Measurements from ENCODE around the gene WNK4.

WNK4 gene

DNA sequence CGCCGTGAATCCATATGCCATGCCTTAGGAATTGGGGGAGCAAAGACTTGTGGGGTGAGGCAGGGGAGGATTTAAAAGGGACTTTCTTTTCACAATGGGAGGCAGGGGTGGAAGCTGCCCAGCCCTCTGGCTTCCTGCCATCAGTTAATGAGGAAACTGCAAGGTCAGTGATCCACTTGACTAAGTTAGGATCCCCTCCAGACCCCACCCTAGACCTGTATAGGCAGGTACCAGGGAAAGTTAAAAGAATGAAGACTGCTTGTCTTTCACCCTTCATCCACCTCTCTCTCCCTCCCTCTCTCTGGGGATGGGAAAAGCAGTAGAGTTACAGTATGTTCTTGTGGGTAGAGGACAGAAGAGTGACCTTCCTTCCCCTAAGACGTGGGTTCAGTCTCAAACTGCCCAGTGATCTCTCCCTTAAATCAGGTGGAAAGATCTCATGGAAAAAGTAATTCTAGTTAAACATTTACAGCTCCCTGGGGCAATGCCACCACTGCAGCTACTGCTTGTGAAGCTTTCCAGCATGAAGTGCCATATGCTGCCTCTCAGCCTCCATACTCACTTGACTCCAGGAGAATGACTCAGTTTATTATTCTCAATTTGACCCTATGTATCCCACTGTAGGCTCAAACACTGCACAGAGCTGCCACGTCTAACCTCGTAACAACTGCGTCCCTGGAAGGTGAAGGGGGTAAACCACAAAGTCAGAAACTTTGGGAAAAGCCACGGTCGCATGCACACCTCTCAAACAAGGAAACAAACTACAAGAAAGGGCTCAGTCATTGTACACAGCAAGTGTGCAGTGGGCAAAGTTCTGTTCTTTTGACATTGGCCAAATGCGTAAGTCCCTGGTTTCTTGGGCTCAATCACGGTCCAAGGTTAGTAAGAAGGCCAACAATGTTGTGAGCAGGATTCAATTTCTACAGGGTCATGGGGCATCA lies 16.9 kb downstream of the WNK4 start:
- no peak for DNase-seq

DNA sequence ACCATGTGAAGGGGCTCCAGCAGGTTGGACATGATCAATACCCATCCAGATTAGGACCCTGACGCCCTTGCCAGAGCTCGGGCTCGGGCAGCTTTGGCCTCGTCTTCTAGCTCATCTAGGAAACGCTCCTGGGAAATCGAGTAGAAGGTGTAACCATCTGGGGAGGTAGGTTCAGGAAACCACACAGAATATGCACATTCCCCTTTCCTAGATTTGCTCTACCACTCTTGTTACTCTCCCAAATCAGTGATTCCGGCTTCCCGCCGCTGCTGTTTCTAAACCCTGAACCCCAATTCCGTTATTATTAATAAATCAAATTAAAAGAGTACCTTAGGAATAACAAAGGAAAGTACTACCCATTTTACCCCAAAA lies 17.6 kb downstream of the WNK4 start:
- DNase-seq = no peak

DNA sequence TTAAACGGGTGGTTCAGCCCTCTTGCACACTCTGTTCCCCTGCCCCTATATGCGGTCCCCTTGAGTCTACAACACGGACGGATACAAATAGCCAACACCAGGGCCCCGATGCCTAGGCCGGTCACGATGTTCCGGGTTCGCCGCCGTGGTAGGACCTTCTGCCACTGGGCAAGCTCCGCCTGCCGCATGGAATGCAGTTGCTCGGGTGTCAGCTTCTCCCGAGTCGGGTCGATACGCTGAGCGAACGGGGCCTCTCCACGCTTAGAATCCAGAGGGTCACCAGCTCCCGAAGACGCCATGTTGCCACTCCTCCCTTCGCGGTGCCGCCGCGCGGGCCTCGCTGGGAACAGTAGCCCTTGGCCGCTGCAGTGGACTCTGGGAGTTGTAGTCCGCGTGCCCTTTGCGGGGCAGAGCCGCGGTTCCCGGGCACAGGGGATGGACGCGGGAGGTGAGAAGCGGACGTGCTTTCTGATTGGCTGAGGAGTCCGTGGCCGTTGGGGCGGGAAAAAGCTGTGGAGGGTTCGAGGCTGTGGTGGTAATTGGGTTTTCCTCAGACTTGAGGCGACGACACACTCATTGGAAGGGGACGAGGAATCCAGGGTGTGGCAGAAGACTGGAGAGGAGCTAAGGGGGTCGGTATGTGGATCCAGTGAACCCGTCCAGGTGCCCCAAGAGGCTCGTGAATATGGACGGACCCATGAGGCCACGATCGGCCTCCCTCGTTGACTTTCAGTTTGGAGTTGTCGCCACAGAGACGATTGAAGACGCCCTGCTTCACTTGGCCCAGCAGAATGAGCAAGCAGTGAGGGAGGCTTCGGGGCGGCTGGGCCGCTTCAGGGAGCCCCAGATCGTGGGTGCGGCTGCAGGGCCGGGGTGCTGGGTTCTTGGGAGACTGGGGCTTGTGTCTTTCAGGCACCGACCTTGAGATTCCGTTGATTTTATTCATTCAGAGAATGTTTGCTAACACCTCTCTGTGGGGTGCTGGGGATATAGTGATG lies 18.3 kb downstream of the WNK4 start, which contains the start of the genes CNTD1 and COA3:
TSS of gene CNTD1 (plus strand) at position 479 of the 998 bp plus-strand sequence. CDS start at position 686, 207 bp downstream.
TSS of gene COA3 (minus strand) at position 322 of the 998 bp plus-strand sequence. CDS start at position 299, 23 bp downstream.
- peak; percentile 82 to 87 for DNase-seq

DNA sequence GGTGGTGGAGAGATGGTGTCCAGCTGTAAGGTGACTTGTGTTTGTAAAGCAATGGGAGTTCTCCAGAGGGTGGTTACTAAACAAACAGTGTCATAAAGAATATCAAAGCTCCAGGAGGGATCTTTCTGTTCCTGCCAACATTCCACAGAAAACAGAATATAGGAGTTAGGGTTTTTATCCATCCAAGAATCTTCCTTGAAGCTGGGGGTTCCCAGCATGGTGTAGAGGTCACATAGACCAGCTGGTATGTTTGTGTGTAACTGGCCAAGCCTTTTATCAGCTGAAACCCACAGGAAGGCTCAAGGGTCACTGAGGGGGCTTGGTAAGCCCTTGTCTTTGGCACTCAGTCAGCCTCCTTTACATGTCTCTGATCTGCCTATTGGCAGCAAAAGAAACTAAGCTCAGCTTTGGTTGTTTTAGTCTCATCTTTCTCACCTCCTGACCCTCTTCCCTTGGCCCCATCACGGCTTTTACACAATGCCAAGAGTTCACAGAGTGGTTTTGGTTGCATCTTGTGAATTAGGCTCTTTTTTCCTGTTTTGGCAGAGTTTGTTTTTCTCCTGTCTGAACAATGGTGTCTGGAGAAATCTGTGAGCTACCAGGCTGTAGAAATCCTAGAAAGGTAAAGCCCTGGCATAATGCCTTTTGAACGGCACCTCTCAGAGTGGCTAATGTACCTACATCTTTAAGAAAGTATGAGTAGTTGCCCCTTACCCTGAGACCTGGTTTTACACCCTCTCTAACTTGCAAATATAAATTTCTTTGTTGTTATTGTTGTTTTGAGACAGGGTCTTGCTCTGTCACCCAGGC lies 22.9 kb downstream of the WNK4 start:
- no peak for DNase-seq

DNA sequence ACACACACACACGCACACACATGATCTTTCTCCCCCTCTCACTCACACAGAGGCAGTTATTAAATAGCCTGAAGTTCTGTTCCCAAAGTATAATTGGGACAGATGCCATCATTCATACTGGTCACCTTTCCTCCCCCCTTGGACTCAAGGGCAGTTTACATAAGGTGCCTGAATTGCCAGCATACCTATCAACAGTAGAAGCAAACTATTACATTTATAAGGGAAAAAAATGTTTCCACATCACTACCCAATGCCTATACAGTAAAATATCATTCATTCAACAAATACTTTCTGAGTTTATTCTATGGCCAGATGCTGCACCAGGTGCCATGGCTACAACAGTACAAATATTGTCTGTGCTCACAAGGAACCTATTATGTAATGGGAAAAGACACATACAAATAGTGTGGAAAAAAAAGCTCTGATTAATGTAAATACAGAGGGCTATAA lies 24.5 kb downstream of the WNK4 start:
- DNase-seq = no peak

DNA sequence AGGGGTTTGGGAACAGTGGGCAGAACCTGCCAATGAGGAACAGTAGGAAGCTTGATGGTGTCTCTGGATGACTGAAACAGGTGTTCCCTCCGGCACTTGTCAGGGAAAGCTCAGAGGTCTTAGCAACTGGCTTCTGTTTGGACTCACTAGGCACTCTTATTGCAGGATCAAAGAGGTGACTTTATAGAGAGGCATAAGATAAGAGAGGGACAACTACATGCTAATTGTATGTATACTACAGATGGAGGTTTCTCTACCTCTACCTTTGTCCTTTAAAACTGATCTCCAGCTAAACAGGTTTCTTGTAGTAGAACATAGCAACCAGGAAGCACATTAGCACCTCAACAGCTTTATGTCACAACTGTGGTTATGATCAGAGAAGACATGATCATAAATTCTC lies 25.8 kb downstream of the WNK4 start:
- DNase-seq = no peak

DNA sequence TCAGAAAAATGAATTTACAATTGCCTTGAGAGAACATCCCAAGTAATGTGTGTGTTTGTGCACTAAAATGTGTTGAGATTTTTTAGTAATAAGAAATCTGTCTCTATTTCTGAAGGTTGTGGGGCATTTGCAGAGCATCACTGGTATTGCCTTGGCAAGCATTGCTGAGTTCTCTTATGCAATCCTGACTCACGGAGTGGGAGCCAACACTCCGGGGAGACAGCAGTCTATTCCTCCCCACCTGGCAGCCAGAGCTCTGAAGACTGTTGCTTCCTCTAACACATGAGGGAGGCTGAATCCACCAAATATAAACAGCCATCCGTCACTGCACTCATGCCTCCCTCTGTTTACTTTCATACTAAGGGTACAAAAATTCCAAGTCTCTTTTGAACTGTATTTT lies 28.8 kb downstream of the WNK4 start:
- no peak for DNase-seq

DNA sequence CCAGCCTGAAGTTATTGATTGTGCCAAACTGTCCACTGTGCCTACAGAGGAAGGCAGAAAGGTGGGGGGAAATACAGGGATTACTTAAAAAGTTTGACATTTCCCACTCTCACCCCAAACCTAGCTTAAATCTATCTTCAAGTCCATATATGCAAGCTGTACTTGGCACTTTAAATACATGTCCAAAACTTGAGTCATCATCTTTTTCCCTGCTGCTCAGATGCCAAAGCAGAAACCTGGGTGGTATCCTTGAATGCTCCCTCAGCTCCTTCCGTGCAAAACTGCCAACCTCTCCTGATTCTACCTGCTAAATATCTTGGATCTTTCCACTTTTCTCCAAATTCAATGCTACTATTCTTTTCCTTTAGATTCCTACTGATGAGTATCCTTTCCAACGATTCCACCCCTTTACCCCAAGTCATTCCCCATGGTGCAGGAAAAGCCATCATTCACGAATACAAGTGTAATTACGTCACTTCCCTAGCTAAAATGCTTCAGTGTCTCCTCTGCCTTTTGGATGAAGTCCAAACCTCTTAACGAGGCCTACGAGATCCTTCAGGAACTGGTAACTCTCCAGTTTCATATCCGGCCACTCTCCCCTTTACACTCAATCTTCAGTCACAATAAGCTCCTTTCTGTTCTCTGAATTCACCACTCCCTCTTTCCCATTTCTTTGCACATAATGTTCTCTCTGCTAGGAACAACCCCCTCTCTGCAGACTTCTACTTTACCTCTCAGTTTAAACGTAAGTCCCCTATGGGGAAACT lies 34.4 kb downstream of the WNK4 start:
- DNase-seq = no peak

DNA sequence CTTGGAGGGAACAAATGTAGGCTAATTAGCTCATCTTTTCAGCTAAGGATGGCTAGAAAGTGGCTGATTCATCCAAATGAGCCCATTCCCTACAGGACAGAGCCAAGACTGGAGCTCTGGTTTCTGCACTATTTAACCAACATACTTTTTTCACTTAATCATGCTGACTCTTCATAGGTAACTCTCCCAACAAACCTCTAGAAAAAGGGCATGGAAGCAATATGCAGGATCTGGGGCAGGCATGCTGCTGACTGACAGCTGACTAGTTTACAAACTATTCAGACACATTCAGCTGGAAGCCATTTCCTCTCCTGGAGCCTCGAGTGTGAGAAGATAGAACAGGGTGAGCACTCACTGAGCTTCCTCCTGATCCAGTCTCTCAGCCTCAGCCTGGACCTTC lies 37.5 kb downstream of the WNK4 start:
- no peak for DNase-seq

DNA sequence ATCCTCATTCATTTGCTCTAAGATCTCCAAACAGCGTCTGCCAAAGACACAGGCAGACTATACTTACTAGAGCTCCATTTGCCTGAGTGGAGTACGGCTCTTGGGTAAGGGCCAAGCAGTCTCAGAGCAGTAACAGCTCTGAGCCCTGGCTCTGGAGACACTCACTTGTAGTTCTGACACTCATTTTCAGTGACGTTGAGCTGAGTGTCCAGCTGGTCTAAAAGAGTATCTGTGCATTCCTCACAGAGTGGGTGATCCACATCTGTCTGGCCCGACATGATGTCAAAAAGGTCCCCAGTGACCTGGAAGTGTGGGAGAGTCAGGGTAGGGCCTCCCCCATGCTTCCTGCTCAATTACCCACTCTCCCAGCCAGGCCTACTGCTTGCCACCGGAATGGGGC lies 38.0 kb downstream of the WNK4 start:
- no peak for DNase-seq

DNA sequence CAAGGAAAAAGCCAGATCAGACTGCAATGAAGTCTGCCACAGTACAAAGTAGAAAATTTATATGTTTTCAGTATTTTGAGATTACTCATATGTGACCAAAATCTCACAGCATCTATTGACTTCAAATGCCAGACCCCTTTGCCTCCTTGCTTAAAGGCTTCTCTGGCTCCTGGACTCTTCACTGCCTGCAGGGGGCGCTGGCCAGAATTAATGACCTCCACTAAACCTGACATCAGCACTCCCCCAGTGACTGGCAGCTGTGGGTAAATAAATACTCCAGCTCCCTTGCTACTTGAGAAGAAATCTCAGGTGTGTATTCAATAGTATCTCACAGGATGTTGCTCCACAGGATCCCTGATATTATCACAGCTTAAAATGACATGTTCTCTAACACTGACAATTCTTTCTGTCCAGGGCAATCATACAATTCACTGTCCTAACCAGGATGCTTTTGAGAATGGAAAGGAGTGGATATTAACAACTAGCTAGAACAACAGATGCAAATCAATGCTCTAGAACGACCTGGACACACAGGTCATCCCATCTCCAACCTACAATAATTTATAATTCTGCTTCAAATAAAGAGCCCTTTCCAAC lies 39.6 kb downstream of the WNK4 start:
- peak; percentile 73 to 77 for DNase-seq

DNA sequence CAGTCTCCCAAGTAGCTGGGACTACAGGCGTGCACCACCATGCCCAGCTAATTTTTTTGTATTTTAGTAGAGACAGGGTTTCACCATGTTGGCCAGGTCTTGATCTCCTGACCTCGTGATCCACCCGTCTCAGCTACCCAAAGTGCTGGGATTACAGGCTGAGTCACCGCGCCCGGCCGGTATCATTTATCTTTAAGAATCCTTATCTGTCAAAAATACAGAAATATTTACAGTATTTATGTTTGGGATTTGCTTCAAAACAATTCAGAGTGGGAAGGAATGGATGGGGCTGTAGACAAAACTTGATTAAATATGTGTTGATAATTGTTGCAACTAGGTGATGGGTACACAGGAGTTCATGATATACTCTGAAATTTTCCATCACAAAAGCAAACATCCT lies 40.8 kb downstream of the WNK4 start:
- DNase-seq = no peak

DNA sequence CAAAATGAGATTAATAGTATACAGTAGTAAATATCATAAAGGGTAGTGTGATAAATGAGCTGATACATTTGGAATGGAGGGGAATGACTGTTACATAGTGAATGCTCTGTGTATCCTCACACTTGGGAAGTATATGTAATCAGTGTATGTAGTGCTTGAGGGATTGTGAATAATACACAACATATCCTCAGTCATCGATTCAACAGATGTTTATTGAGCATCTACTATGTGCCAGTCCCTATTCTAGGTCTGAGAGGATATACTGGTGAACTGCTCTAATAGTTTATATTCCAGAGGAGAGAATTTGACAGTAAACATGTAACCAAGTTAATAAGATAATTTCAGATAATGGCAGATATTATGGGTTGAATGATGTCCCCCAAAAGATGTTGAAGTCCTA lies 47.1 kb downstream of the WNK4 start:
- no peak for DNase-seq

DNA sequence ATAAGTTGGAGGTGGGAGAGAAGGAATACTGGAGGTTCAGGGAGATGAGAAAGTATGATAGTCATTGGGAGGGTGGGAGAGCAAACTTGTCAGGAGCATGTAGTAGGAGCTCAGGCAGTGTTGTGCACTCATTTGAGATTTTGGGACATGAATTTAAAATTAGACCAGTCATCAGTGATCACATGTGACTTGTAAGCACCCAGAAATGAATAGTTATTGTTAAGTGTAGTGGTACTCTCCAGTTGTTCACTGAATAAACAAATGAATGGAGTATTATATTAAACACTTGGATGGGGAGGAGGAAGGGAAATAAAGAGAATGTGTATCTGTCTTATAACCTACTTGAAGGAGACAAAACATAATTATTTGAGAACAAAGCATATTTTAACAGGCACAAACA lies 50.6 kb downstream of the WNK4 start:
- no peak for DNase-seq

DNA sequence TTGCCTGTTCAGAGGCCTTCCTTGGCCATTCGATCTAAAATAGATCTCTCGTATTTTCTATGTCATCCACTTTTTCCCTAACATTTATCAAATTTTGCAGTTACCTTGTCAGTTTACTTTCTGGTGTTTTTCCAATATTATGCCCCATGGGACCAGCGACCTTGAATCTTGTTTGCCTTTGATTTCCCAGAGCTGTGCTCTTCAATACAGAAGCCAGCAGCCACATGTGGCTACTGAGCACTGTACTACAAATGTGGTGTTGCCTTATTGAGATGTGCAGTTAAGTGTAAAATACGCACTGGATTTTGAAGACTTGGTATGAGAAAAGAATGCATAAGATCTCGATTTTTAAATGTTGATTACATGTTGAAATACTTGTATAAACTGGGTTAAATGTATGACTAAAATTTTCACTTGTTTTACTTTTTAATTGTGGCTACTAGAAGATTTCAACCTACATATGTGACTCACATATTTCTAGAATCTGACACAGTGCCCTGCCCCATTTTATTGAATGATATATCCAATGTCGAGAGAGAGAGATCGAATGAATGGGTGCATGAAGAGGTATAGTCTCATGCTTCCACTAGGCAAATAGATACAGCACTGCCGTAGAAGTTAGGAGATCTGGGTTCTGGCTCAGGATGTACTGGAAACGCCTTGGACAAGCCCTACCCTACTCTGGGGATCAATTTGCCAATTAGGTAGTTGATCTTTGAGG lies 52.0 kb downstream of the WNK4 start:
- DNase-seq = no peak

DNA sequence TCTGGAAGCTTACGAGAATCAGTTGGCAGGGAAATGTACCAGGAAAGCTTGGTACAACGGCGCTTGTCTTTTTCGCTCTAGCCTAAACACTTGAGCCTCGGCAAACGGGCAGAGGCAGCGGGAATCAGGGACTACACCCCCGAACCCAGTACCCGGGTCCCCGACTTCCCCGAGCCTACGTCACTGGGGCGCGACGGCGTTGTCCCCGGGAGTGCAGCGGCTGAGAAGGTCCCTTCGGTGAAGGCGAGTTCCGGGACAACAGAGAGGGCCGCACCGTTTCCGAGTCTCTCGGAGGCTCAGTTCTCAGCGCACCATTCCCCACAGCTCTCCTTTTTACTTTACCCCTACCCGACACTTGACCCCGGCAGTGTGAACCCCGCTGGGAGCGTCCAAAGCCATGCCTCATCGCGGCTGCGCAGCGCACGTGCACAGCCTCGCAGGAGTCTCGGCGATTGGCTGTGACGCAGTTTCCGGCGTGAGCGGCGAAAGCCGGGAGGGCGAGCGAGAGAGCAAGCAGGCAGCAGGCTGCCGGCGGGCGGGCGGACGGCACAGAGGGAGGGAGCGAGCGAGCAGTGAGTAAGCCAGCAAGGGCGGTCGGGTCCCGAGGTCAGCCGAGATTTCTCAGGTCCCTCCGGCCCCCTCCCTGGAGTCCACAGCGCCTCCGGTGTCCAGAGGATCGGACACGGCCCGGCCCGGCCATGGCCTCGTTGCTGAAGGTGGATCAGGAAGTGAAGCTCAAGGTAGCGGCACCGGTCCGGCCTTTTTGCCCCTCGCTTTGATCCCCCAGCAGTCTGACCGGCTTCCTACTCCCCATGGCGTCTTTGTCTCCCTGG lies 52.7 kb downstream of the WNK4 start, which contains the start of gene PSME3:
TSS of gene PSME3 (plus strand) at position 464 of the 833 bp plus-strand sequence. CDS start at position 699, 235 bp downstream.
- peak; percentile 90 to 91 for DNase-seq

DNA sequence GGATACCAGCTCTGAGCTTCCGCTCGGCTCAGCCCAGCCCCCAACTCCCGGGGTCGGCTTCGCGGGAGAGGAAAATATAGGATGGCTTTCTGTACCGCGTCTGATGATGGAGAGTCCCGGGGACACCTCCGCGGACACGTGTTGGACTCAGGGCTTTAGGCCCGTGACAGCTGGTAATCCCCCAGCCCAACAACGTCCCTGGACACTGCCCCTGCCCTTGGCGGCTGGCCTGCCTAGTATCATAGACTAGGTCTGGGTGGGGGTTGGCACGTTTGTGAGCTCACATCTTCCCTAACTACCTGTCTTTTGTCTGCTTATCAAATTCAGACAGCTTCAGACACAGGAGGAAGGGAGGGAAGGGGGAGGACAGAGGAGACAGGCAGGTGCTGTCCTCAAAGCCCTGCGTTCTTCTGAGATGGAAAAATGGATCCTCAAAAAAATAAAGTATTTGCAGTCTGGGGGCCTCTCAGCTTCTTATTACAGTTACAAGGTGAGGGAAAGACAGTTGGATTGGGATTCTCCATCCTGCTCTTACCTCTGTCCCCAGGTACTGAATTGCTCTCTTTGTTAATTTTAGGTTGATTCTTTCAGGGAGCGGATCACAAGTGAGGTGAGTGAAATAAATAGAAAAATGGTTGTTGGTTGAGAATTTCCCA lies 53.5 kb downstream of the WNK4 start:
- DNase-seq = no peak

DNA sequence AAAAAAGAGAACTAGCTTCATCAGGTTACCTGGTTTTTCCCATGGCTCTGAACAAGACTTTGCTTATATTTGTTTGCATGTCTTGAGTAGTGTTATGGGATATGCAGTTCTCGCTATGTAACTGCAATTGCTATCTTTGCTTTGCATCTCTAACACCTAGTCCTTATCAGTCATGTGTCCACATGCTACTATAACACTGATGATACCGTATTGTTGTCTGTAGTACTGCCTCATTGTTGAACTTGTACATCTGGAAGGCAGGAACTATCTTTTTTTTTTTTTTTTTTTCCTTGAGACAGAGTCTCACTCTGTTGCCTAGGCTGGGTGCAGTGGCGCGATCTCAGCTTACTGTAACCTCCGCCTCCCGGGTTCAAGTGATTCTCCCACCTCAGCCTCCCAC lies 55.3 kb downstream of the WNK4 start:
- DNase-seq = no peak
